Astrocyte of the spinal cord (primary cell): ENCODE results near the gene TBC1D1.

ENCODE experiments used
- DNase-seq: peaks from one replicate; pipeline ENCODE4 v3.0.0; 2011; ENCODE audit warnings: low read depth, low spot score
- H3K4me3 ChIP-seq: 2 replicates; pipeline ENCODE4 v1.5.1; 2011; ENCODE audit warnings: low read depth, mild to moderate bottlenecking, low read length, moderate library complexity
- CTCF ChIP-seq: IDR thresholded peaks from 2 replicates; pipeline ENCODE4 v1.5.1; 2012; ENCODE audit warnings: low read depth, mild to moderate bottlenecking, low read length, inconsistent platforms
- in situ Hi-C: cut with HindIII; loops from 2 replicates; pipeline ENCODE4 v1.10.0; 2017; ENCODE audit warnings: low sequenced_read_pairs

TBC1D1 gene

GRCh38 chr4:37985730-37986275 is 94.9 kb downstream of the TBC1D1 start:
- in situ Hi-C loops = no loop called here
- DNase-seq = no peak
- TF ChIP-seq CTCF = no peak
- no peak overlapping the region for H3K4me3 ChIP-seq

GRCh38 chr4:37988670-37989069 is 97.8 kb downstream of the TBC1D1 start:
- no peak for TF ChIP-seq CTCF
- H3K4me3 ChIP-seq = no peak overlapping the region
- in situ Hi-C loops = no loop called here
- no peak for DNase-seq

- H3K4me3 ChIP-seq = no peak overlapping the region
- TF ChIP-seq CTCF = no peak
- no peak for DNase-seq
- in situ Hi-C loops = no loop called here
Observed at GRCh38 chr4:37989398-37990260, 98.7 kb downstream of the TBC1D1 start.

GRCh38 chr4:37990731-37991245 is 99.9 kb downstream of the TBC1D1 start:
- DNase-seq = no peak
- no peak overlapping the region for H3K4me3 ChIP-seq
- in situ Hi-C loops = no loop called here
- TF ChIP-seq CTCF = no peak

- no peak for DNase-seq
- no peak overlapping the region for H3K4me3 ChIP-seq
- in situ Hi-C loops = no loop called here
- TF ChIP-seq CTCF = no peak
Observed at GRCh38 chr4:37991623-37992410, 100.9 kb downstream of the TBC1D1 start.

- no peak for DNase-seq
- in situ Hi-C loops = no loop called here
- H3K4me3 ChIP-seq = no peak overlapping the region
- no peak for TF ChIP-seq CTCF
Observed at GRCh38 chr4:37993806-37994205, 102.9 kb downstream of the TBC1D1 start.
